K562 (cell line): Measurements from ENCODE around the gene KCNK10. TPM values are rescaled to one million over a fixed set of nuclear protein-coding genes. Genes with fewer than 3 reads are reported as not detected.

Source experiments
- ATAC-seq: fragments of 200-7000 bp; cut with Tn5 transposase; 3 replicates; pipeline ENCODE4 v1.9.1; 2020; ENCODE audit warnings: moderate library complexity
- BruUV-seq: library from RNA; stranded (reverse); fragments of 400-500 nt; replicated peaks from 2 replicates; lab custom pipeline; 2021; lab: Mats Ljungman, UMichigan
- CTCF ChIA-PET: fragments of 300-600 bp; formaldehyde crosslinking; extraction: SDS; loops from one replicate; lab custom pipeline; 2021; ENCODE audit warnings: low intra/inter-chr PET ratio; lab: Yijun Ruan, JAX
- POLR2A ChIA-PET: fragments of 300-600, 350-650 bp; sonication (Branson Sonifier 250); formaldehyde crosslinking; extraction: SDS; loops from one replicate; lab custom pipeline; 2021; ENCODE audit warnings: antibody characterized with exemption, inconsistent platforms; lab: Yijun Ruan, JAX
- DNase-seq, 4 experiments: peaks; one replicate each; pipeline versions ENCODE4 v3.0.0 to v3.0.0-alpha.2; 2011 to 2018; ENCODE audit warnings: low spot score in 3 of 4, mixed read lengths in 3 of 4; ENCODE audit errors: extremely low read depth in 1 of 4
- FAIRE-seq: peaks from 2 replicates; lab custom pipeline; 2011; peaks lifted over from hg19 to GRCh38; lab: Jason Lieb, UNC
- H2AFZ ChIP-seq: 2 replicates; pipeline ENCODE4 v1.6.0; 2011; ENCODE audit warnings: low read depth, low read length, control low read depth, inconsistent platforms
- H3K27ac ChIP-seq: fragments of 200-600 bp; 3 replicates; pipeline ENCODE4 v1.8.0; 2011; ENCODE audit warnings: low read depth, mild to moderate bottlenecking, control low read depth, inconsistent platforms, low read length, moderate library complexity, mixed read lengths; ENCODE audit errors: extremely low read depth
- H3K27me3 ChIP-seq, 2 experiments: fragments of 300-600 bp in 1 of 2; 2 replicates in 1 of 2; 3 replicates in 1 of 2; pipeline versions ENCODE4 v1.6.0 to v1.8.0; 2011; ENCODE audit warnings: inconsistent platforms in 2 of 2, low read length in 2 of 2, mild to moderate bottlenecking in 1 of 2, mixed read lengths in 1 of 2, moderate library complexity in 1 of 2; ENCODE audit not compliant: control insufficient read depth in 2 of 2, insufficient read depth in 2 of 2
- H3K36me3 ChIP-seq: fragments of 300-600 bp; 3 replicates; pipeline ENCODE4 v1.8.0; 2011; ENCODE audit warnings: mild to moderate bottlenecking, low read length, inconsistent platforms; ENCODE audit not compliant: control insufficient read depth, insufficient read depth
- H3K4me1 ChIP-seq, 2 experiments: fragments of 200-600 bp in 1 of 2; replicated peaks in 1 of 2; 2 replicates in 1 of 2; 3 replicates in 1 of 2; pipeline versions ENCODE4 v1.5.1 to v1.8.0; 2011; ENCODE audit warnings: inconsistent platforms in 2 of 2, low read length in 2 of 2, mild to moderate bottlenecking in 1 of 2, mixed read lengths in 1 of 2, moderate library complexity in 1 of 2; ENCODE audit not compliant: control insufficient read depth in 2 of 2, insufficient read depth in 2 of 2
- H3K4me2 ChIP-seq: 2 replicates; pipeline ENCODE4 v1.6.1; 2011; ENCODE audit warnings: low read length, control low read depth, inconsistent platforms, mixed read lengths; ENCODE audit not compliant: insufficient read depth
- H3K4me3 ChIP-seq: fragments of 200-600 bp; sonication (generic), shearing (Covaris generic); 2 replicates; pipeline ENCODE4 v1.5.1; 2016; ENCODE audit warnings: control low read depth, inconsistent platforms
- H3K79me2 ChIP-seq: fragments of 200-600 bp; 3 replicates; pipeline ENCODE4 v1.8.0; 2011; ENCODE audit warnings: low read length, inconsistent platforms; ENCODE audit not compliant: control insufficient read depth, insufficient read depth
- H3K9ac ChIP-seq, 2 experiments: 2 replicates each; pipeline versions ENCODE4 v1.6.0 to v1.6.1; 2011; ENCODE audit warnings: low read depth in 2 of 2, low read length in 2 of 2, control low read depth in 1 of 2, inconsistent platforms in 1 of 2, mild to moderate bottlenecking in 1 of 2, mixed read lengths in 1 of 2; ENCODE audit not compliant: insufficient read depth in 1 of 2
- H3K9me1 ChIP-seq: one replicate; pipeline ENCODE4 v1.6.0; 2011; ENCODE audit warnings: inconsistent platforms, mild to moderate bottlenecking, low read length, moderate library complexity; ENCODE audit not compliant: control insufficient read depth, insufficient read depth
- H3K9me3 ChIP-seq: replicated peaks from 2 replicates; pipeline ENCODE4 v1.5.1; 2011; ENCODE audit warnings: low read depth, low read length, inconsistent platforms; ENCODE audit not compliant: control insufficient read depth, insufficient read depth
- H4K20me1 ChIP-seq: replicated peaks from 2 replicates; pipeline ENCODE4 v1.6.1; 2011; ENCODE audit warnings: low read length, inconsistent platforms, mixed read lengths; ENCODE audit not compliant: control insufficient read depth, insufficient read depth
- ADNP ChIP-seq: fragments of 200-800 bp; sonication (Bioruptor generic); IDR thresholded peaks from 2 replicates; pipeline ENCODE4 v1.6.1; 2016; ENCODE audit warnings: missing genetic modification characterization, missing compliant biosample characterization
- EP300 ChIP-seq: IDR thresholded peaks from 2 replicates; pipeline ENCODE4 v1.6.1; 2012; ENCODE audit warnings: low read length, improper control_type of control experiment
- FIP1L1 ChIP-seq: fragments of 200-400 bp; formaldehyde crosslinking; IDR thresholded peaks from 2 replicates; pipeline ENCODE4 v1.6.1; 2018; ENCODE audit warnings: mild to moderate bottlenecking, low read depth, low read length; ENCODE audit not compliant: poor library complexity, severe bottlenecking
- FOXA3 ChIP-seq, 2 experiments: fragments of 450-650 bp in 1 of 2; sonication (generic) in 1 of 2; formaldehyde crosslinking; IDR thresholded peaks in 1 of 2; conservative IDR thresholded peaks in 1 of 2; 2 replicates each; pipeline versions ENCODE4 v1.4.0 to v1.8.0; 2020 to 2022; ENCODE audit warnings: mild to moderate bottlenecking in 2 of 2, missing genetic modification reagents in 1 of 2
- HDAC1 ChIP-seq, 2 experiments: fragments of 450-650 bp; IDR thresholded peaks; 2 replicates each; pipeline ENCODE4 v1.6.1; 2016 to 2017; ENCODE audit warnings: inconsistent platforms in 1 of 2, mild to moderate bottlenecking in 1 of 2, moderate library complexity in 1 of 2
- HNRNPK ChIP-seq: fragments of 200-400 bp; formaldehyde crosslinking; IDR thresholded peaks from one replicate; pipeline ENCODE4 v1.6.1; 2018; ENCODE audit warnings: mild to moderate bottlenecking, low read depth, low read length; ENCODE audit not compliant: poor library complexity, severe bottlenecking
- NCOA6 ChIP-seq: fragments of 450-650 bp; IDR thresholded peaks from 2 replicates; pipeline ENCODE4 v1.6.1; 2017; ENCODE audit warnings: mild to moderate bottlenecking
- SRSF7 ChIP-seq: fragments of 200-400 bp; formaldehyde crosslinking; optimal IDR thresholded peaks from 2 replicates; pipeline ENCODE3; 2017; ENCODE audit warnings: mild to moderate bottlenecking, low read depth, low read length
- TAF7 ChIP-seq: fragments of 450-650 bp; IDR thresholded peaks from 2 replicates; pipeline ENCODE4 v1.6.1; 2016; ENCODE audit warnings: missing genetic modification characterization, missing compliant biosample characterization
- ZNF146 ChIP-seq: IDR thresholded peaks from one replicate; pipeline ENCODE4 v1.6.1; 2018; ENCODE audit warnings: missing compliant biosample characterization; ENCODE audit not compliant: unreplicated experiment
- ZNF239 ChIP-seq: fragments of 250-450 bp; sonication (Bioruptor Pico); IDR thresholded peaks from 2 replicates; pipeline ENCODE4 v1.4.0; 2020; ENCODE audit warnings: mild to moderate bottlenecking
- ZNF253 ChIP-seq: fragments of 250-450 bp; sonication (Bioruptor Pico); conservative IDR thresholded peaks from 2 replicates; pipeline ENCODE4 v1.6.1; 2021; ENCODE audit warnings: mild to moderate bottlenecking
- WGBS: fragments of 100-300 bp; shearing (Covaris generic); methylation state at CpG from one replicate; pipeline ENCODE4 v1.1.6; 2016; ENCODE audit warnings: low coverage, mixed read lengths; ENCODE audit not compliant: insufficient coverage; ENCODE audit errors: missing lambda C conversion rate; 5-methylcytosine and 5-hydroxymethylcytosine counted together
- in situ Hi-C: fragments of 300-500 bp; cut with MboI; formaldehyde crosslinking; loops from 4 replicates; pipeline ENCODE4 v1.15.0; 2018; ENCODE audit warnings: inconsistent platforms, mixed read lengths
- intact Hi-C: fragments of 100-400 bp; cut with micrococcal nuclease; formaldehyde crosslinking; loops from 2 replicates; pipeline ENCODE4 v1.14.2; 2022
- polyA plus RNA-seq, 8 experiments: library from polyadenylated mRNA; depleted of rRNA in 4 of 8; stranded (reverse) in 5 of 8; unstranded in 3 of 8; fragments of >200 nt; fragmentation: Nextera tagmentation in 2 of 8; fragmentation: Illumina TruSeq in 1 of 8; extraction: Ambion mirVana in 2 of 8; extraction: Trizol in 1 of 8; gene quantifications; 2 replicates each; pipeline versions ENCODE4 v1.2.1 to v1.2.3, GENCODE V29; 2011 to 2014; ENCODE audit warnings: inconsistent platforms in 1 of 8, missing spikeins in 1 of 8
- total RNA-seq, 7 experiments: library from RNA; depleted of rRNA in 6 of 7; stranded (reverse); fragments of >200 nt in 6 of 7; fragmentation: Illumina TruSeq in 2 of 7; extraction: Trizol in 2 of 7; gene quantifications; 2 replicates each; pipeline versions ENCODE4 v1.2.1 to v1.2.3, GENCODE V29; 2011 to 2021; ENCODE audit warnings: low replicate concordance in 1 of 7
- TF ChIP-seq, protein P1 (sequence below), 2 experiments: IDR thresholded peaks; 2 replicates each; pipeline ENCODE4 v1.6.1; 2011; ENCODE audit warnings: borderline replicate concordance in 1 of 2, control low read depth in 1 of 2, low read depth in 1 of 2, low read length in 1 of 2, mild to moderate bottlenecking in 1 of 2, mixed read lengths in 1 of 2, moderate library complexity in 1 of 2; ENCODE audit not compliant: insufficient read depth in 1 of 2, insufficient read length in 1 of 2, poor library complexity in 1 of 2, severe bottlenecking in 1 of 2; ENCODE audit errors: extremely low read depth in 1 of 2
- TF ChIP-seq, protein P2 (sequence below): sonication (generic); formaldehyde crosslinking; IDR thresholded peaks from 2 replicates; pipeline ENCODE4 v1.9.0; 2022; ENCODE audit warnings: mild to moderate bottlenecking, missing genetic modification reagents
- TF ChIP-seq, protein P3 (sequence below): fragments of 200-400 bp; formaldehyde crosslinking; IDR thresholded peaks from 2 replicates; pipeline ENCODE4 v1.6.1; 2017; ENCODE audit warnings: mild to moderate bottlenecking, low read depth, low read length, moderate library complexity
- TF ChIP-seq, protein P4 (sequence below): fragments of 450-650 bp; formaldehyde crosslinking; conservative IDR thresholded peaks from 2 replicates; pipeline ENCODE4 v1.4.0; 2022; ENCODE audit warnings: mild to moderate bottlenecking, missing genetic modification characterization

The KCNK10 gene
- total and polyA plus RNA-seq, 9 of the 15 experiments (the other 6 are each of a cell fraction or from before 2014, with no cell fraction given): not detected

DNA sequence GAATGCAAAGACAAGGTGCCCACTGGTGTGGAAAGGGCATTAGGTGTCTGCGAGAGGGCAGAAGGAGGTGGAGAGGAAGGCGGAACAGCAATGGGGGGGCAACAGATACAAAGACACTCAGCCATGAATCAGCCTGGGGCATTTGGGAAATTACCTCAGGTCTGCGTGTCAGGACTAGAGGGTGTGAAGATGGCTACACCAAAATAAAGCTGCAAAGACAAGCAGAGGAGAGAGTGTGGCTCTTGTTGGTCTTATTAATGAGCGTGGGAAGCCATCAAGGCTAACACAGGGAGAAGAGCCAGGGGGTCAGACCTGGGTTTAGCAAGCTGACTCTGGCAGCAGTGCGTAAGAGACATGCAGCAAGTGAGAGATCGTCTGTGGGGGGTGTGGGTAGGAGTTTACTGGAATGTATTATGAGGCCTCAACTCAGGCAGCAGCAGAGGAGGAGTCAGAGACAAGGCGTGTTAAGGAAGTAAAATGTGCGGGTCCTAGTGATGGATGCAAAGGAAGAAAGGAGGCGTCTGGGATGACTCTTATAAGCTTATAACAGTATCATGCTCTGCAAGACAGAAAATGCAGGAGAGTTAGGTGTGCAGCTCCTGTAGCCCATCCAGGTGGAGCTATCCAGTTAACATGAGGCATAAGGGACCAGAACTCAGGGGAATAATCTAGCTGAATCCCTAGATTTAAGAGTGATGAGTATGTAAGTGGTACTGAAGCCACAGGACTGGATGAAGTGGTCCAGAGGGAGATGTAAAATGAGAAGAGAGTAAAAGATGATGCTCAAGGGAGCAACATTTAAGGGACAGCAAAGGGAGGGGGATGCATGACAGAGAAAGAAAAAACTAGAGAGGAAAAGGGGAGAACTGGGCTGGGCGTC lies 50.4 kb downstream of the KCNK10 start:
- in situ Hi-C loops: no loop called here
- no peak overlapping the region for H3K4me2 ChIP-seq
- H2AFZ ChIP-seq: no peak overlapping the region
- no TSS peak for BruUV-seq
- H3K36me3 ChIP-seq: no peaks in the 10 kb centered on the region
- H3K4me3 ChIP-seq: no peak overlapping the region
- CTCF ChIA-PET: no interaction called here
- H3K79me2 ChIP-seq: no peaks in the 10 kb centered on the region
- DNase-seq (no peak), ATAC-seq (no peak), FAIRE-seq (no peak)
- peaks cover 0 to 6% of the 10 kb centered on the region in 2 experiments; a peak in 2 of 5 replicates for H3K27me3 ChIP-seq
- H4K20me1 ChIP-seq: no peaks in the 10 kb centered on the region
- H3K9me1 ChIP-seq: no peaks in the 10 kb centered on the region
- 4% methylated on average over 6 of the region's 10 CpGs for WGBS
- H3K9me3 ChIP-seq: no peaks in the 10 kb centered on the region
- intact Hi-C loops: no loop called here
- POLR2A ChIA-PET: no interaction called here
- H3K4me1 ChIP-seq: no peaks in the 10 kb centered on the region
- no peak overlapping the region for H3K27ac ChIP-seq
- no peak overlapping the region for H3K9ac ChIP-seq
- TF ChIP-seq, protein P1, sequence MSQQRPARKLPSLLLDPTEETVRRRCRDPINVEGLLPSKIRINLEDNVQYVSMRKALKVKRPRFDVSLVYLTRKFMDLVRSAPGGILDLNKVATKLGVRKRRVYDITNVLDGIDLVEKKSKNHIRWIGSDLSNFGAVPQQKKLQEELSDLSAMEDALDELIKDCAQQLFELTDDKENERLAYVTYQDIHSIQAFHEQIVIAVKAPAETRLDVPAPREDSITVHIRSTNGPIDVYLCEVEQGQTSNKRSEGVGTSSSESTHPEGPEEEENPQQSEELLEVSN (IDR thresholded peaks at IDR 0.05; ENCODE audit: borderline replicate concordance in 1 of 2, extremely low read depth in 1 of 2, insufficient read depth in 1 of 2, insufficient read length in 1 of 2, low read depth in 1 of 2, low read length in 1 of 2, poor library complexity in 1 of 2, severe bottlenecking in 1 of 2): no peak
- TF ChIP-seq, protein P2, sequence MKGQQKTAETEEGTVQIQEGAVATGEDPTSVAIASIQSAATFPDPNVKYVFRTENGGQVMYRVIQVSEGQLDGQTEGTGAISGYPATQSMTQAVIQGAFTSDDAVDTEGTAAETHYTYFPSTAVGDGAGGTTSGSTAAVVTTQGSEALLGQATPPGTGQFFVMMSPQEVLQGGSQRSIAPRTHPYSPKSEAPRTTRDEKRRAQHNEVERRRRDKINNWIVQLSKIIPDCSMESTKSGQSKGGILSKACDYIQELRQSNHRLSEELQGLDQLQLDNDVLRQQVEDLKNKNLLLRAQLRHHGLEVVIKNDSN (CRISPR knock-in tag): no peak
- TF ChIP-seq NCOA6 (no peak), ZNF239 (CRISPR knock-in tag) (no peak), FIP1L1 (no peak), ADNP (tag) (no peak), ZNF146 (CRISPR knock-in tag) (no peak), EP300 (no peak), HNRNPK (no peak), FOXA3 (CRISPR knock-in tag; conservative IDR thresholded peaks at IDR 0.05 in 1 of 2, IDR thresholded peaks at IDR 0.05 in 1 of 2) (no peak), ZNF253 (CRISPR knock-in tag) (no peak), TAF7 (tag) (no peak), SRSF7 (no peak), HDAC1 (IDR thresholded peaks at IDR 0.05) (no peak)
- TF ChIP-seq, protein P3, sequence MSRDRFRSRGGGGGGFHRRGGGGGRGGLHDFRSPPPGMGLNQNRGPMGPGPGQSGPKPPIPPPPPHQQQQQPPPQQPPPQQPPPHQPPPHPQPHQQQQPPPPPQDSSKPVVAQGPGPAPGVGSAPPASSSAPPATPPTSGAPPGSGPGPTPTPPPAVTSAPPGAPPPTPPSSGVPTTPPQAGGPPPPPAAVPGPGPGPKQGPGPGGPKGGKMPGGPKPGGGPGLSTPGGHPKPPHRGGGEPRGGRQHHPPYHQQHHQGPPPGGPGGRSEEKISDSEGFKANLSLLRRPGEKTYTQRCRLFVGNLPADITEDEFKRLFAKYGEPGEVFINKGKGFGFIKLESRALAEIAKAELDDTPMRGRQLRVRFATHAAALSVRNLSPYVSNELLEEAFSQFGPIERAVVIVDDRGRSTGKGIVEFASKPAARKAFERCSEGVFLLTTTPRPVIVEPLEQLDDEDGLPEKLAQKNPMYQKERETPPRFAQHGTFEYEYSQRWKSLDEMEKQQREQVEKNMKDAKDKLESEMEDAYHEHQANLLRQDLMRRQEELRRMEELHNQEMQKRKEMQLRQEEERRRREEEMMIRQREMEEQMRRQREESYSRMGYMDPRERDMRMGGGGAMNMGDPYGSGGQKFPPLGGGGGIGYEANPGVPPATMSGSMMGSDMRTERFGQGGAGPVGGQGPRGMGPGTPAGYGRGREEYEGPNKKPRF: no peak
- TF ChIP-seq, protein P4, sequence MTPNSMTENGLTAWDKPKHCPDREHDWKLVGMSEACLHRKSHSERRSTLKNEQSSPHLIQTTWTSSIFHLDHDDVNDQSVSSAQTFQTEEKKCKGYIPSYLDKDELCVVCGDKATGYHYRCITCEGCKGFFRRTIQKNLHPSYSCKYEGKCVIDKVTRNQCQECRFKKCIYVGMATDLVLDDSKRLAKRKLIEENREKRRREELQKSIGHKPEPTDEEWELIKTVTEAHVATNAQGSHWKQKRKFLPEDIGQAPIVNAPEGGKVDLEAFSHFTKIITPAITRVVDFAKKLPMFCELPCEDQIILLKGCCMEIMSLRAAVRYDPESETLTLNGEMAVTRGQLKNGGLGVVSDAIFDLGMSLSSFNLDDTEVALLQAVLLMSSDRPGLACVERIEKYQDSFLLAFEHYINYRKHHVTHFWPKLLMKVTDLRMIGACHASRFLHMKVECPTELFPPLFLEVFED (CRISPR knock-in tag): no peak
